Epithelial cell of proximal tubule (primary cell): ENCODE measurements around the gene XRCC3. TPM values are rescaled to one million over a fixed set of nuclear protein-coding genes. Genes with fewer than 3 reads are reported as not detected.

Source experiments
- DNase-seq: peaks from one replicate; pipeline ENCODE4 v3.0.0-alpha.2; 2011; ENCODE audit warnings: low read depth
- H3K4me3 ChIP-seq: 2 replicates; pipeline ENCODE4 v1.5.1; 2011; ENCODE audit warnings: low read depth, mild to moderate bottlenecking, low read length
- total RNA-seq: library from RNA; depleted of rRNA; stranded (reverse); fragments of >200 nt; gene quantifications from 2 replicates; pipeline ENCODE4 v1.2.3, GENCODE V29; 2015
- TF ChIP-seq, protein P1 (sequence below): conservative IDR thresholded peaks from 2 replicates; pipeline ENCODE4 v1.5.1; 2012; ENCODE audit warnings: low read depth, mild to moderate bottlenecking, low read length

Gene XRCC3
- total RNA-seq, 1 donor from 2014 or later: 32.5 TPM

DNA sequence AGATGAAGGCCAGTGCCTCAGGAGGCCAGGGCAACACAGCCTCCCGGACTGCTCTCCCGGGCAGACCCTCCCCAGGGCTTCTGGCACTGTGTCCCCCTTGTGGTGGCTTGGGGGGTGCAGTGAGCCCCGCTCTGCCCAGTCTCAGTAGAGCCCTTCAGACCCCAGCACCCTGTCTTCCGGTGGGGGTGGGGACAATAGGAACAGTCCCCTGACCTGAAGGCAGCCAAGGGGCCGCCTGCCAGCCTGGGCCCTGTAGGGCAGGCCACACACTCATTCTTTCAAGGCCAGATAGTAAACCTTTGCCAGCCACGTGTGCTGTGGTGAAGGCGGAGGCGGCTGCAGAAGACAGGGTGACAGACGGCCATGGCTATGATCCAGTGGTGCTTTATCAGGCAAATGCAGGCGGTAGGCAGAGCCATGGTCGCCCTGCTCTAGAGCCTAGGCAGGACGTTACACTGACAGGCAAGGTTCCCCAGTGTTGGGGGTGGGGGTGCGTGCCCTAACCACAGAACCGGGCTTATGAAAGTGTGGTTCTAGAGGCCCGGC, 15.3 kb upstream of the XRCC3 start:
- H3K4me3 ChIP-seq: no peak overlapping the region
- TF ChIP-seq, protein P1, sequence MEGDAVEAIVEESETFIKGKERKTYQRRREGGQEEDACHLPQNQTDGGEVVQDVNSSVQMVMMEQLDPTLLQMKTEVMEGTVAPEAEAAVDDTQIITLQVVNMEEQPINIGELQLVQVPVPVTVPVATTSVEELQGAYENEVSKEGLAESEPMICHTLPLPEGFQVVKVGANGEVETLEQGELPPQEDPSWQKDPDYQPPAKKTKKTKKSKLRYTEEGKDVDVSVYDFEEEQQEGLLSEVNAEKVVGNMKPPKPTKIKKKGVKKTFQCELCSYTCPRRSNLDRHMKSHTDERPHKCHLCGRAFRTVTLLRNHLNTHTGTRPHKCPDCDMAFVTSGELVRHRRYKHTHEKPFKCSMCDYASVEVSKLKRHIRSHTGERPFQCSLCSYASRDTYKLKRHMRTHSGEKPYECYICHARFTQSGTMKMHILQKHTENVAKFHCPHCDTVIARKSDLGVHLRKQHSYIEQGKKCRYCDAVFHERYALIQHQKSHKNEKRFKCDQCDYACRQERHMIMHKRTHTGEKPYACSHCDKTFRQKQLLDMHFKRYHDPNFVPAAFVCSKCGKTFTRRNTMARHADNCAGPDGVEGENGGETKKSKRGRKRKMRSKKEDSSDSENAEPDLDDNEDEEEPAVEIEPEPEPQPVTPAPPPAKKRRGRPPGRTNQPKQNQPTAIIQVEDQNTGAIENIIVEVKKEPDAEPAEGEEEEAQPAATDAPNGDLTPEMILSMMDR: no peak
- DNase-seq: no peak

DNA sequence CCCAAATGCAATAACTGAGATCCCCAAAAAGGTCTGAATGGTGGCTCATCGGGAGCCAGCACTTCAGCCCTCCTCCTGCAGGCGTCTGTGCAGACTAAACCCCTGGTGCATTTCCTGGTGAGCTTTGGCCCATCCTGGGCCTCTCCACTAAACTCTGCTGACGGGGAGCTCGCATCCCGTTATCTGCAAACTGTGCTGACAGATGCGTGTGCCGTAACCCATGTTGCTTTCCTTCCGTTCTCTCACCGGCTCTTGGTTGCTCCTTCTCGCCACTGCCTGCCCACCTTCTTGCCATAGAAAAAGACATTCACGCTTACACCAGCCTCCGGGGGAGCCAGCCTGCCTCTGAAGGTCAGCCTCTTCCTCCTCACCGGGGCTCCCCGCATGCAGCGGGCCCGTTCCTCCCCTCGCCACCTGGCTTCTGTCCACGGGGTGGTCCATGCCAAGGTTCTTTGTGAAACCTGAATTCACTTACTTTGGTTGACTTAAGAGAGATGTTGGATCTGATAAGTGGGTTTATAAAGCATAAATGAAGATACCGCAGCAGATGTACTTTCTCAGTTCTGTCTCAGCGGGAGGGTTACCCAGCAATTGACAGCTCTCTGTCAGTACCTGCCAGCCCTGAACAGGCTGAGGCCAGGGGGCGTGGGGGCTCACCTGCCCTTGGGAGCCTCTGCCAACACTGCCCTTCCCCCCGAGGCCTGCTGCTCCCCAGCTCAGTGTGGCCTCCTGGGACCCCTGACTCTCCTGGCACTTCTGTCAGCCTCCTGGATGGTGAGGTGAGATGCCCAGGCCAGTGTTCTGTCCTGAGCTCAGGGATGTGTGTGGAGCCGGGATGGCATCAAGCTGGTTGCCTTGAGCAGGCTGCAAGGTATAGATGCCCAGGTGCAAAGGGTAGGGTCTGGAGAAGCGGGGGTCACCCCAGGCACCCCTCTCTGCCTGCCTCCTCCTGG, 14.5 kb upstream of the XRCC3 start:
- no peak overlapping the region for H3K4me3 ChIP-seq
- DNase-seq: no peak
- TF ChIP-seq, protein P1: no peak

DNA sequence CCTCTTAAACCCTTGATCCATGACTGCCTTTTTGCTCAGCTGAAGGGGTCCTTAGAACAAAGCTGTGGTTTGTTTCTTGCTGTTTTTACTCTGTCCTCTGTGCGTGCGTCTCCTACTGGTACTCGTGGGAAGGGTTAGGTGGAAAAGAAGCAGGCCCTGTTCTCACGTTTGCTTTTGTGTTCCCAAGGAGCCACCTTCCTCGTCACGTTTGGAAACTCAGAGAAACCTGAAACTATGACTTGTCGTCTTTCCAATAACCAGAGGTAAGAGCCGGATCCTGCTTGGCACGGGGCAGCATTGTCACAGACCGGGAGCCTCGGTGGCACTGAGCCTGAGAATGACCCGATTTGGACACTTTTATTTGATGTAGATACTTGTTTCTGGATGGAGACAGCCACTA, 13.5 kb upstream of the XRCC3 start:
- TF ChIP-seq, protein P1: no peak
- no peak for DNase-seq
- no peak overlapping the region for H3K4me3 ChIP-seq

DNA sequence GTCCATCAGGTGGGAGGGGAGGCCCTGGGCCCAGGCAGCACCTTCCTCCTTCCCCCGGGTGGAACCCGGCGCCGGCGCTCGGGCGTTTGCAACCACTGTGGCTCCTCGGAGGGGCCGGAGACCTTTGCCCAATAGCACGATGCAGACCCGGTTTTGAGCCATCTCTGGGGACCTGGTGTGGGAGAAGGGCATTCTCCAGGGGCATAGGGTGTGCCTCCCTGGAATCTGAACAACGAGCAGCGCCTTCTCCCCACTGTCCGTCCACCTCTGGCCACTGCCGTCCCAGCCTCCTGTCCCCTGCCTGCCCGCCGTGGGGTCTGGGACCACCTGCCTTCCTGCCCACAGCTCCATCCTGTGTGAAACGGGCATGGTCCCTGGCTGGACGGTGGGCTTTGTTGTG, 12.9 kb upstream of the XRCC3 start:
- TF ChIP-seq, protein P1: no peak
- H3K4me3 ChIP-seq: no peak overlapping the region
- DNase-seq: no peak

DNA sequence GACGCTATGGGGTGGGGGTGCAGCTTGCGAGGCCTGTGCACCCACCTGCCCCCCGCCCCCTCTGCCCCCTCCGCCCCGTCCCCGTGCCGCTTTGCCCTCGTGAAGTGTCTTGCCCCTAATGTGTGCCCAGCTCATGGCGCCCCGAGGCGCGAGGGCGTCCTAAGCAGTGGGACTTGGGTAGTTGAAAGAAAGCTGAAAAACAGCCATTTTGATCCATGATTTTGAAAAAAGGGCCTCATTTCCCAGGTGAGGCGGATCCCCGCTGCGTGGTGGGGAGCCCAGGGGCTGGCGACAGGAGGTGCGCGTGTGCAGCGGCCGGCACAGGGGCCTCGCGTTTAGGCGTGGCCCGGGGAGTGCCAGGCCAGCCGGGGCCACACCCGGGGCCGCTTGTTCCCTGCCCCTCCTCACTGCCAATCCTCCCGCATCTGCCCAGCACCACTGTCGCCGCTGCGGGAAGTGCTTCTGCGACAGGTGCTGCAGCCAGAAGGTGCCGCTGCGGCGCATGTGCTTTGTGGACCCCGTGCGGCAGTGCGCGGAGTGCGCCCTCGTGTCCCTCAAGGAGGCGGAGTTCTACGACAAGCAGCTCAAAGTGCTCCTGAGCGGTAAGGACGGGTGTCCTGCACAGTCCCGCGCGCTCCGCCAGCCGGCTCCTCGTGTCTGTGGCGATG, 12.2 kb upstream of the XRCC3 start:
- no peak overlapping the region for H3K4me3 ChIP-seq
- TF ChIP-seq, protein P1: no peak
- no peak for DNase-seq

DNA sequence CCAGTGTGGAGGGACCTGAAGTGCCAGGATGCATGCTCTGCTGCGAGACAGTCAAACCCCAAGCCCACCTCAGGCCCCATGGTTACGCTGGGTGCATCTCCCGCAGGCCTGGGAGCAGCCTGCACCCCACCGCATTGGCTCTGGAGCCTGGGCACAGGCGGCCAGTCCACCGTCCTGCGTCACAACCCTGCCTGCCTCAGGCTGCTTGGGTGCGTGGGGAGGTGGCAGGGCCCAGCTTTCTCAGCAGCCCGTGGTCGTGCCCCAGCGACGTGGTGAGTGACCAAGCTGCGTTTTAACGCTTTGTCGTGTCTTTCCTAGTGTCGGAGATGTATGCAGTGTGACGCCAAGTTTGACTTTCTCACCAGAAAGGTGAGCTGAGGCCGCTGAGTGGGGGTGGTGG, 11.2 kb upstream of the XRCC3 start:
- DNase-seq: no peak
- no peak overlapping the region for H3K4me3 ChIP-seq
- TF ChIP-seq, protein P1: no peak
